ENCODE results near the gene USP44.

The USP44 gene

GRCh38 chr12:95548056-95548538, 3.2 kb downstream of the USP44 start:
- DNase-seq = no peak

DNA sequence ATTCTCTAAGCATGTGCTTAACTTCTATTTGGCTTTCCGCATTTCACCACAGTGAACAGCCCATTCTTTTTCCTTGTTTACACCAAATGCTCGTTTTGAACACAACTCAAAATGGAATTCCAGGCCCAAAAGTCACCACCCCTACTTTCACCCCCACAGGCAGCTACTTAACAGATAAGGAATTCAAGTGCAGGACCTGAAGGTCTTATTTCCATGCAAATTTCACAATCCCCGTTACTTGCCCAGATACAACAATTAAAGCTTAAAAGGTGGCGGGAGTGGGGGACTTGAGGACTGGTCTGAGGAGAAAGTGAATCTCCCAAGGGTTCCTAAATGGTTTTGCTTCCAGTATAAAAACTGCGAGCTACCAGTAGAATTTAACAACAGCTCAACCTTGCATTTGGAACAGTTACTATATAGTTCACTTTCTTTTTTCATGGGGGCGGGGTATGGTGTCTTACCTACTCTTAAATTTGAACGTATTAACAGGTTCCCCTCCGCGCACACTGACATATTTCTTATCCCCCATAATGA, 3.7 kb downstream of the USP44 start:
- DNase-seq = no peak

DNA sequence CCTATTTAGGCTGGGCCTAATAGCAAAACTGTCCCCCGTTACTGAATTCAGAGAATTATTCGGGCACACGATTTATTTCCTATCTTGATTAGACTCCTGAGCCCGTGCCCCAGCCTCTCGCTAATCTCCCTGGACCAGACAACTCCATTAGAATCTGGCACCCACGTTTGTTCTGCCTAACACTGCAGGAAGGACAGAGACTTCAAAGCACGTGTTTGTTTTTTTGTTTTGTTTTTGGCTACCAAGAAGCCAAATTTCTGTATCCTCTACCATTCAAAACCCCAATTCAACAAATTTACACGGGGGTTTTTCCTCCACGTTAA, 4.8 kb downstream of the USP44 start:
- DNase-seq = no peak

- no peak for DNase-seq
Observed at GRCh38 chr12:95545731-95546490, 5.4 kb downstream of the USP44 start.

DNA sequence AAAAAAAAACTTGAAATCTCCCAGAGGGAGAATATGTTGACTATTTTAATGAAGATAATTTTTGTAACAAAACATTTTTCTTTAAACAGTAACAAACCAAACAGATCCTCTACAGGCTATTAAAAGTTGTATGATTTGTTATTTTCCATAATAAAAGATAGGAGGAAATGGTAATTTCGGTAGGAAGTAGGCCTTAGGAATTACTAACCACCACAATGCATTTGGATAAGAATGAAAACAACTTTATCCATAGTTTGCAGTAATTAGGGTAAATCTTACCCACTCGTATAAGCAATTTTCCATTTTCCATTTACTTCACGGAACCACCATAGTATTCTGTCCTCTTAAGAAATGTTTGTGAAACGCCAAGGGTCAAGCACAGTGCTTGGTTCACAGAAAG, 6.0 kb downstream of the USP44 start:
- no peak for DNase-seq

GRCh38 chr12:95544756-95545155, 6.5 kb downstream of the USP44 start:
- DNase-seq = no peak

DNA sequence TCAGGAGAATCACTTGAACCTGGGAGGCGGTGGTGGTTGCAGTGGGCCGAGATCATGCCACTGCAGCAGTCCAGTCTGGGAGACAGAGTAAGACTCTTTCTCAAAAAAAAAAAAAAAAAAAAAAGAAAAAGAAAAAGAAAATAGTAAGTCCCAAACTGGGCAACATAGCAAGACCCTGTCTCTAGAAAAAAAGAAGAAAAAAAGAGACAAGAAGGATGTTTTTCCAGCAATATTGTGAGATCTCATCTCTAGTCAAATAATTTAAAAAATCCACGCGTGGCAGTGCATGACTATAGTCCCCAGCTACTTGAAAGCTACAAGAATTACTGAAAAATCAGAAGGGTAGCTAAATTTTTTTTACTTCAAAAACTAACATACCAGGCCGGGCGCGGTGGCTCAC, 8.0 kb downstream of the USP44 start:
- DNase-seq = no peak

GRCh38 chr12:95541436-95541835, 9.8 kb downstream of the USP44 start:
- DNase-seq = no peak

- DNase-seq = no peak
Observed at GRCh38 chr12:95538656-95539055, 12.6 kb downstream of the USP44 start.

- no peak for DNase-seq
Observed at GRCh38 chr12:95538006-95538405, 13.3 kb downstream of the USP44 start.

DNA sequence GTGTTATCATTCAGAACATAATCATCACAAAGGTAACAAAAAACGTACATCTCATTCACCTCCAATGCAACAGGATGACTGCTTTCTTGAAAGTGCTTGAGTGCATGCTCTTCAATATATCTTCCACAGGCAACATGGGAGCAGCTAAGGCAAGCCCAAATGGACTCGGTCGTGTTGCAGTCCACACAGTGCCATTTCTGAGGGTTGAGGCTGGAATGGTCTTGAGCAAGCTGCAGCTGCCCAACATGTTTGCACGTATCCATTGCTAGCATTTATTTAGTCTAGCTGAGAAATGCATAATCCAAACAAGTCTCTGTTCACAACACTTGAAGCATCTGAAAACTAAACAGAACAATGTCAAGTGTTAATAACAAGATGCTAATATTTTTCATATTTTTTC, 17.3 kb downstream of the USP44 start:
- no peak for DNase-seq

GRCh38 chr12:95532851-95533250, 18.4 kb downstream of the USP44 start:
- no peak for DNase-seq

- DNase-seq = no peak
Observed at GRCh38 chr12:95529693-95530225, 21.5 kb downstream of the USP44 start.

- DNase-seq = no peak
Observed at GRCh38 chr12:95528431-95528830, 22.8 kb downstream of the USP44 start.

DNA sequence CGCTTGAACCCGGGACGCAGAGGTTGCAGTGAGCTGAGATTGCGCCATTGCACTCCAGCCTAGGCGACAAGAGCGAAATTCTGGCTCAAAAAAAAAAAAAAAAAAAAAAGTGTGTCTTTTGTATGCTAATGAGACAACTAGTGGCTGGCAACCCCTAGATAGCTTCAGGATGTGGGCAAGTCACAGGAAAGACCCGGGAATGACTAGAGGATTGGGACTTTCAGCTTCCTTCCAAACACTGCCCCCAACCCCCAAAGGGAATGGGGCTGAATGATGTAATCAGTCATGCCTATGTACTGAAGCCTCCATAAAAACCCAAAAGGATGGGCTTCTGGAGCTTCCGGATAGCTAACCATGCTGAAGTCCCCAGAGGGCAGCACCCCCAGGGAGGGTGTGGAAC, 28.6 kb downstream of the USP44 start:
- no peak for DNase-seq

DNA sequence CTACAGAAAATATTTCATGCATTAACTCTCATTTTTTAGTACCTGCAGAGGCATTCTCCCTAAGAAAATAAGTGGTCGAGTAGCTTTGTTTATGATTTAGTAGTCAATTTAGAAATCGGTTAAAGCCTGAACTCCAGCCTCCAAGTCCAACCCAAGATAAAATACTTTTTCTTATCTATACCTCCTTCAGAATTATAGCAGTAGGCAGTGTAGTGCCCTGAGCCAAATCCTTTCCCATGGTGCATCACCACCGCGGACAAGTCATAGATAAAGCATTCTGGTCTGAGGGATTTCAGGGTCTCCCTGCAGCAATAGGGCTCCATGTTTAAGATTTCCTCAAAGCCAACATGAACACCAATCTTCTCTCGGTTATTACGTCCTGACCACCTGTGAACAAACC, 30.5 kb downstream of the USP44 start:
- no peak for DNase-seq

- DNase-seq = no peak
Observed at GRCh38 chr12:95518944-95519343, 32.3 kb downstream of the USP44 start.

DNA sequence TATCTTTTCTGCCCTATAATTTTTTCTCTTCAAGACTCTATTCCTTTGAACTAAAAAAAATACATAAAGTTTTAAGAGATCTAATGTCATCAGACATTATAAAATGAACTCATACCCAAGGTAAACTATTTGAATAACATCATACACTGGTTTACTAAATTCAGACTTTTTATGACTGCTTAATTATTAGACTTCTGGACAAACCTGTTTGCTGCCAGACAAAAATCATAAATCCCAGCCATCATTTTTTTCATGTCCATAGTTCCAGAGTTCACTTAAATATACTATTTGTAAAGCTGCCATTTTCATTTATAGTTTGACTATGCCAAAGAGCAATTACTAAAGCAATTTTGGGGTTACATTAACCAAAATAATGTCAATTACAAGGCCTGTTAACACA, 34.0 kb downstream of the USP44 start:
- no peak for DNase-seq

DNA sequence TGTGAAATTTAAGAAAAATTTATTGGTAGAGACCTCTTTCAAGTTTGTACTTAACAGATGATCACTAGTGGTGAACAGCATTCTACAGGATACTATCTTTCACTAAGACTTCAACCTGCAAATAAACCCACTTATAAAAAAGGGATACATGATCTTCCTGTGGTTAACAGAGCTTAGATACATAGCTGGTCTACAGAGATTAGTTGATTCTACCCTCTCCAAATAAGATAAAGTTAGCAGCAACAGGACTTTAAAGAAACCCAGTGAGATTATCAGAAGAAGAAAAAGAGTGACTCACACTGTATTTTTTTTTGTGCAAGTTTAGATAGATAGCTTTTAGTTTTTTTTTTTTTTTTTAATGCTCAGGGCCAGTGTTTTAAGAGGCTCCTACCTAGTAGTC, 34.5 kb downstream of the USP44 start:
- no peak for DNase-seq

DNA sequence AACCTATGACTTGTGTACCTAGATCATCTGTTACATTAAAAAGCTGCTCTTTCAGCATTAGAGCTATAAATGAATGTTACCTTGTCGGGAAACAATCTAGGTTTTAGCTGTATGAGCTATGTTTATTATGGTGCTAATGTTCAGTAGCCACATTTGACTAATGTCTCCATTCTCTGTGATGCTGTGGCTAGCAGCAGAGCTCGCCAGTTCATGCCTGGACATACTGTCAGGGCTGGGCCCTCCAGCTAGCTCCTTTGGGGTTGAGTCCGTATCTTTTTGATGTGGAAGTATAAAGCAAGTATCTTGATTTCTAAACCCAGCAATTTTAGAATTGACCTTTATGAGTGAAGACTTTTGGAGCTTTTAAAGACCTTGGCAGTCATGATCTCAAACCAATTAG, 36.1 kb downstream of the USP44 start:
- no peak for DNase-seq

DNA sequence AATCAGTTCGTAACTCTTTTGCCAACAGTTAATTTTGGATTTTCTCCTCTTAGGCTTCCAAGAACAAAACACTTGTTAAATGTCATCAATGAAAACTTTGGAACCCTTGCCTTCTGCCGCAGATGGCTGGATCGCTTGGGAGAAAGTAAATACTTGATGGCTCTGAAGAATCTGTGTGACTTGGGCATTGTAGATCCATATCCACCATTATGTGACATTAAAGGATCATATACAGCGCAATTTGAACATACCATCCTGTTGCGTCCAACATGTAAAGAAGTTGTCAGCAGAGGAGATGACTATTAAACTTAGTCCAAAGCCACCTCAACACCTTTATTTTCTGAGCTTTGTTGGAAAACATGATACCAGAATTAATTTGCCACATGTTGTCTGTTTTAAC, 37.7 kb downstream of the USP44 start:
- DNase-seq = no peak

GRCh38 chr12:95511977-95512376, 39.3 kb downstream of the USP44 start:
- no peak for DNase-seq

DNA sequence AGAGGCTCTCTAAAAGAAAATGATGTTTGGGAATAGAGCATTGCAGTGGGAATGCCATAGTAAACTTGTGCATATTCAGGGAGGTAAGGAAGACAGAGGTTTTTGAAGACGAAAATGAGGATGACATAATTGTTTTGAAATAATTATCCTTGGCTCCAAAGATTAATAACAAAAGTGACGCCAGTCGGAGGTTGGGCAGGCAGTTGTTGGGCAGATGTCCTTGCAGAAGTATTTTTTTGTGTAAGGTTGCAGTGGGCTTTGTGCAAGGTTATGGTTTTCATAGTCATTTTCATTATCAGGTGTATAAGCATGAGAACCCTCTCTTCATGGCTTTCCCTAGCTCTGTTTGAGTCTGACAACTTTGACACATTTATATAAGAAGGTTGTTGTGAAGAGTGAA, 42.0 kb downstream of the USP44 start:
- no peak for DNase-seq

- no peak for DNase-seq
Observed at GRCh38 chr12:95506707-95507523, 44.4 kb downstream of the USP44 start.

All from KG1 (cell line).